Uterus (tissue), 4 donors: ENCODE measurements around the gene ZP1. TPM values are rescaled to one million over a fixed set of nuclear protein-coding genes. Genes with fewer than 3 reads are reported as not detected.
"Not testable (repeated sequence)": the region's sequence is repeated elsewhere in the genome, so short reads cannot be mapped to it uniquely, and the experiment has no call there.

ENCODE experiments used
- DNase-seq, 2 donors: peaks; one replicate each; pipeline ENCODE4 v3.0.0-alpha.2; 2019 to 2020
- H3K27ac ChIP-seq, 2 donors: fragments of 200-600 bp; sonication (generic); 1 replicate in 1 of 2; 2 replicates in 1 of 2; pipeline ENCODE4 v1.5.1; 2016 to 2018
- H3K27me3 ChIP-seq, 2 donors: fragments of 200-600 bp; sonication (generic); one replicate each; pipeline ENCODE4 v1.5.1; 2018 to 2019; ENCODE audit warnings: control low read depth in 1 of 2
- H3K36me3 ChIP-seq, 2 donors: fragments of 200-600 bp; sonication (generic); one replicate each; pipeline ENCODE4 v1.5.1; 2019; ENCODE audit warnings: control low read depth in 1 of 2
- H3K4me1 ChIP-seq, 2 donors: fragments of 200-600 bp; sonication (generic); one replicate each; pipeline ENCODE4 v1.5.1; 2018 to 2019; ENCODE audit warnings: control low read depth in 1 of 2
- H3K4me3 ChIP-seq, 2 donors: fragments of 200-600 bp; sonication (generic); 1 replicate in 1 of 2; 2 replicates in 1 of 2; pipeline ENCODE4 v1.5.1; 2018 to 2019; ENCODE audit warnings: mild to moderate bottlenecking in 1 of 2
- H3K9me3 ChIP-seq, 2 donors: fragments of 200-600 bp; sonication (generic); one replicate each; pipeline ENCODE4 v1.5.1; 2019; ENCODE audit warnings: control low read depth in 1 of 2
- POLR2A ChIP-seq, 2 donors: fragments of 450-650 bp; IDR thresholded peaks; one replicate each; pipeline ENCODE4 v1.6.1; 2016; ENCODE audit warnings: antibody characterized with exemption in 2 of 2, mild to moderate bottlenecking in 1 of 2, moderate library complexity in 1 of 2
- intact Hi-C: fragments of 100-400 bp; cut with DNase I; formaldehyde crosslinking; loops from one replicate; pipeline ENCODE4 v1.15.1; 2023; ENCODE audit warnings: low total_unique reads
- total RNA-seq, 4 donors: library from RNA; depleted of rRNA in 3 of 4; stranded (reverse); fragments of >200 nt in 3 of 4; gene quantifications; one replicate each; pipeline versions ENCODE4 v1.1.0 to v1.2.4, GENCODE V29; 2014 to 2023
- TF ChIP-seq, protein P1 (sequence below), 4 experiments: fragments of 200-600 bp in 2 of 4; fragments of 450-650 bp in 2 of 4; sonication (generic) in 2 of 4; IDR thresholded peaks; one replicate each; pipeline ENCODE4 v1.5.1; 2016 to 2019; ENCODE audit warnings: antibody characterized with exemption in 4 of 4, mild to moderate bottlenecking in 2 of 4, moderate library complexity in 1 of 4
- donor health status: DM: yes; HTN: yes; CAD: no.

Gene ZP1
- total RNA-seq, 4 donors from 2014 or later: not detected

DNA sequence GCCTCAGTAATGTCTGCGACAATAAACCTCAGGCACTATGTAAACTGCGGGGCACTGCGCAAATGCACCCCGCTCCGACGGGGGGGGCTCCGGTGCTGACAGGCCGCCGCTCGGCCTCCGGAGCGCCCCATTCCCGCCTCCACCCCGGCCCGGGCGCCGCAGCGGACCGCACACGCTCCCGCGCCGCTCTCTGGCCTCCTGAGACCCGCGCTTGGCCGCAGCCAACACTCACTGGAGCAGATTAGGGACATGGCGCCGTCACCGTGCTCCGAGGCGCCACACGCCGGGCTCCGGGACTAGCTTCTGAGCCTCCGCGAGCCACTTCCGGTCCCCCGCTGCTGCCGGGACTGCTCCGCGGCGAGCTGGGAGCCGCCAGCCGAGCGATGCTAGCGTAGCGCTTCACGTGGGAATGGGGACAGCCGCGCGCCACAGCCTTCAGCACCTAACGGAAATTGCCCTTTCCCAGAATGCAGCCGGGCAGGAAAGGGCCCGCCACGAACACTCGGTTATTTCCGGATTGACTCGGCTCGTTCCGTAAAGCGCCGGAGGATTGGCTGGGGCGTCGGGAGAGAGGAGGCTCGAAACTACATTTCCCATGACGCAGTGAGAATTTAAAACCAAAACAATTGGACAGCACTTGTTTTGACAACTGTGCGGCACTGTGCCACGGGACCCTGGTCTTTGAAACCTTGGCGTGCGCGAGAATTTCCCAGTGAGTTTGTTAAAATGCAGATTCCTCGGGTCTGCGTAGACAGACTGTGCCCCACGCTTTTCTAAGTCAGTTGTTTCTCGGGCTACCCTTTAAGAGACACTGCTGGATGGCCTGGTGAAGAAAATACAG is 39.0 kb downstream of the ZP1 start, which contains the start of gene PRPF19:
TSS of gene PRPF19 (minus strand) at position 454 of the 841 bp plus-strand sequence. CDS start at position 251, 203 bp downstream.
- TF ChIP-seq, protein P1, sequence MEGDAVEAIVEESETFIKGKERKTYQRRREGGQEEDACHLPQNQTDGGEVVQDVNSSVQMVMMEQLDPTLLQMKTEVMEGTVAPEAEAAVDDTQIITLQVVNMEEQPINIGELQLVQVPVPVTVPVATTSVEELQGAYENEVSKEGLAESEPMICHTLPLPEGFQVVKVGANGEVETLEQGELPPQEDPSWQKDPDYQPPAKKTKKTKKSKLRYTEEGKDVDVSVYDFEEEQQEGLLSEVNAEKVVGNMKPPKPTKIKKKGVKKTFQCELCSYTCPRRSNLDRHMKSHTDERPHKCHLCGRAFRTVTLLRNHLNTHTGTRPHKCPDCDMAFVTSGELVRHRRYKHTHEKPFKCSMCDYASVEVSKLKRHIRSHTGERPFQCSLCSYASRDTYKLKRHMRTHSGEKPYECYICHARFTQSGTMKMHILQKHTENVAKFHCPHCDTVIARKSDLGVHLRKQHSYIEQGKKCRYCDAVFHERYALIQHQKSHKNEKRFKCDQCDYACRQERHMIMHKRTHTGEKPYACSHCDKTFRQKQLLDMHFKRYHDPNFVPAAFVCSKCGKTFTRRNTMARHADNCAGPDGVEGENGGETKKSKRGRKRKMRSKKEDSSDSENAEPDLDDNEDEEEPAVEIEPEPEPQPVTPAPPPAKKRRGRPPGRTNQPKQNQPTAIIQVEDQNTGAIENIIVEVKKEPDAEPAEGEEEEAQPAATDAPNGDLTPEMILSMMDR (IDR thresholded peaks at IDR 0.05): peak in 1 of 4 experiments; percentile 17
- TF ChIP-seq POLR2A (IDR thresholded peaks at IDR 0.05): peak; percentile 77 to 80
- H3K9me3 ChIP-seq: no peaks in the 10 kb centered on the region
- H3K27me3 ChIP-seq: no peaks in the 10 kb centered on the region
- peak within 1 kb of the TSS; percentile 75 to 99 for H3K4me3 ChIP-seq
- intact Hi-C loops: no loop called here
- no peaks in the 10 kb centered on the region for H3K36me3 ChIP-seq
- H3K27ac ChIP-seq: peak within 1 kb of the TSS; percentile 84 to 94
- peaks cover 12 to 13% of the 10 kb centered on the region in 2 donors for H3K4me1 ChIP-seq
- DNase-seq: peak; percentile 97 to 99

DNA sequence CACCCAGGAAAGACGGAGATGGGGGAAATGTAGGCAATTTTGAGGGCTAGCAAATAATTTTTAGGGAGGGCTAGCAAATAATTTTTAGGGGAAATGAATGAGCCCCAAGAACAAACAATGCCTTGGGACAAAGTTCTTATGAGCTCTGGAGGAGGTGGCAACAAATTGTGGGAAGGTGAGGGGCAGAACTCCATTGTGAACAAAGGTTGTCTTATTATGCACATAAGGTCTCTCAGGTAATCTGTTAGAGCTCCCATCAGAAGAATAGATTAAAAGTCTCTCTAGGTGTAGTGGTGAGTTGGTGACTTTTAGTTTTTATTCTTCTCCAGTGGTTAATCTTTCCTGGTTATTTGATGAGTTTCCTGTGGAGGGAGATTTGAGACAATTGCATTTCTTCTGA is 41.5 kb downstream of the ZP1 start:
- no peak for DNase-seq
- Histone ChIP-seq H3K27ac (no peak overlapping the region), H3K27me3 (no peaks in the 10 kb centered on the region), H3K9me3 (no peaks in the 10 kb centered on the region), H3K4me1 (peaks cover 12 to 13% of the 10 kb centered on the region in 2 donors), H3K36me3 (no peaks in the 10 kb centered on the region), H3K4me3 (no peak overlapping the region)
- intact Hi-C loops: no loop called here
- TF ChIP-seq, protein P1 (IDR thresholded peaks at IDR 0.05): no peak
- TF ChIP-seq POLR2A (IDR thresholded peaks at IDR 0.05): no peak

DNA sequence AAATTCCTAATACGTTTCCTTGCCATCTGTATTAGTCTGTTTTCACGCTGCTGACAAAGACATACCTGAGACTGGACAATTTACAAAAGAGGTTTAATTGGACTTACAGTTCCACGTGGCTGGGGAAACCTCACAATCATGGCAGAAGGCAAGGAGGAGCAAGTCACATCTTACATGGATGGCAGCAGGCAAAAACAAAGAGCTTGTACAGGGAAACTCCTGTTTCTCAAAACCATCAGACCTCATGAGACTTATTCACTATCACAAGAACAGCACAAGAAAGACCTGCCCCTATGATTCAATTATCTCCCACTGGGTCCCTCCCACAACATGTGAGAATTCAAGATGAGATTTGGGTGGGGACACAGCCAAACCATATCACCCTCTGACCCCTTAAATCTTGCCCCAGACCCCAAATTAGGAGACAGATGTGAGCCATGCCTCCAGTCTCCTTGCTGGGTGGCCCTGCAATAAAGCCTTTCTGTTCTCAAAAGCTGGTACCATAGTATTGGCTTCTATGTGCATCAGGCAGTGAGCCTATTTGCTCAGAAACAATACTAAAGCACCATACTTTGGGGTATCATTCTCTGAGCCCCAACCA is 42.4 kb downstream of the ZP1 start:
- H3K27me3 ChIP-seq, H3K36me3 ChIP-seq, H3K27ac ChIP-seq, DNase-seq, H3K4me3 ChIP-seq, H3K9me3 ChIP-seq: not testable (repeated sequence)
- intact Hi-C loops: loop anchor here (5.0 kb wide), 1 partner anchor 67 kb away; the partner anchor contains the start of gene CCDC86
- H3K4me1 ChIP-seq: peaks cover 9 to 11% of the 10 kb centered on the region in 2 donors

DNA sequence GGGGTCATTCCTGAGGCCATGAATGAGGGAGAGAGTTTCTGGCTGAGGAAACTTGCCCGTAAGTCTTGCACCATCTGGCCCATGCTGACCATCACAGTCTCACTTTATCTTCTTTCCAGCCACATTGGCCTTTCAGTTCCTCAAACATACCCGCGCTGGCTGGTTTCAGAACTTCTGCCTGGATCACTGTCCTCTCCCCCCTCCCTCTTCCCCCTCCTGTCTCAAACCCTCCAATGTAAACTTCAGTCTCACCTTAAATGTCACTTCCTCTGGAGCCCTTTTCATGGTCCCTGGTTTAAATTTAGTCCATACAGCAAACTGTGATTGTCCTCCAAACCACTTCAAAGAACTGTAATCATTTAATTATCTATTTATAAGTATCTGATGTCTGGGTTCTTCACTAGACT is 42.9 kb downstream of the ZP1 start:
- Histone ChIP-seq H3K36me3 (no peaks in the 10 kb centered on the region), H3K9me3 (no peaks in the 10 kb centered on the region), H3K27me3 (no peaks in the 10 kb centered on the region), H3K4me1 (peaks cover 4 to 6% of the 10 kb centered on the region in 2 donors), H3K27ac (no peak overlapping the region), H3K4me3 (no peak overlapping the region)
- DNase-seq: no peak
- TF ChIP-seq, protein P1 (IDR thresholded peaks at IDR 0.05): no peak
- TF ChIP-seq POLR2A (IDR thresholded peaks at IDR 0.05): no peak
- intact Hi-C loops: loop anchor here (5.0 kb wide), 1 partner anchor 68 kb away; the partner anchor contains the start of gene CCDC86

DNA sequence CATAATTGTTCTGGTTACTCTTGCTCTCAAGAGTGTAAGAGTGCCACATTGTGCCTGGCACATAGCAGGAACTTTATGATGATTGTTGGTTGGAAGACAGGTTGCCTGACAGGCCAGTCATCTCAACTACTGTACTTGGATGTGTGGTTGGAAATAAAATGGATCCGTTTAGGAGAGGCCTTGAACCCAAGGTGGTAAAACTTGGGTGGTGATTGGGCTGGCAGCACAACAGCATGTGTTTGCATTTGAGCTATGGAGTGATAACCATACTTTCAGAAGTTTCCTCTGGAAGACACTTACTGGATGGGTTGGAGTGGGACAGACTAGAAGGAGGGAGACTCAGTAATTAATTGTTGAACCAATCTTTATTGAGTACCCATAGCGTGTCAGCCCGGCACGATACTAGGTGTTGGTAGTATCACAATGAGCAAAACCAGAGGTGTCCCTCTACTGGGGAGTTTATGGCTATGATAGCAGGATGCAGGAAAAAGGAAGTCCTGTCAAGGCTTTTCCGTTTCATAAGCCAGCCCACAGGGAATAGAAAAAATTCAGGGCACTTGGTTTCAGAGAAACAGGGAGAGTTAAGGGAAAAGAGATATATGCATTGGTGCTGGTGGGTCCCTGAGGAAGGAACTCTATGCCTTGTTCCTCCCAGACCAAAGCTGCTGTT is 43.5 kb downstream of the ZP1 start:
- Histone ChIP-seq H3K9me3 (no peaks in the 10 kb centered on the region), H3K4me3 (no peak overlapping the region), H3K36me3 (no peaks in the 10 kb centered on the region), H3K4me1 (peaks cover under 1 to 4% of the 10 kb centered on the region in 2 donors), H3K27ac (no peak overlapping the region), H3K27me3 (no peaks in the 10 kb centered on the region)
- DNase-seq: no peak
- TF ChIP-seq POLR2A (IDR thresholded peaks at IDR 0.05): no peak
- TF ChIP-seq, protein P1 (IDR thresholded peaks at IDR 0.05): no peak
- intact Hi-C loops: loop anchor here (5.0 kb wide), 1 partner anchor 69 kb away; the partner anchor contains the start of gene CCDC86
